Esophagus muscularis mucosa (tissue), 4 donors: ENCODE results near the gene GPI. TPM values are rescaled to one million over a fixed set of nuclear protein-coding genes. Genes with fewer than 3 reads are reported as not detected.

ENCODE experiments used
- DNase-seq: peaks from one replicate; pipeline ENCODE4 v3.0.0-alpha.2; 2017; ENCODE audit errors: extremely low spot score
- H3K27ac ChIP-seq, 4 donors: fragments of 200-600 bp; sonication (generic); replicated peaks in 1 of 4; 1 replicate in 3 of 4; 2 replicates in 1 of 4; pipeline ENCODE4 v1.5.1; 2016 to 2019; ENCODE audit warnings: mild to moderate bottlenecking in 1 of 4
- H3K27me3 ChIP-seq, 4 donors: fragments of 200-600 bp; sonication (generic); one replicate each; pipeline versions ENCODE4 v1.5.1 to v1.6.0; 2016 to 2019
- H3K36me3 ChIP-seq, 4 donors: fragments of 200-600 bp; sonication (generic); one replicate each; pipeline ENCODE4 v1.5.1; 2016 to 2019
- H3K4me1 ChIP-seq, 4 donors: fragments of 200-600 bp; sonication (generic); one replicate each; pipeline ENCODE4 v1.5.1; 2016 to 2019
- H3K4me3 ChIP-seq, 4 donors: fragments of 200-600 bp; sonication (generic); 1 replicate in 2 of 4; 2 replicates in 2 of 4; pipeline ENCODE4 v1.5.1; 2016 to 2019; ENCODE audit warnings: mild to moderate bottlenecking in 4 of 4, moderate library complexity in 1 of 4
- H3K9me3 ChIP-seq, 4 donors: fragments of 200-600 bp; sonication (generic); 1 replicate in 3 of 4; 2 replicates in 1 of 4; pipeline ENCODE4 v1.5.1; 2016 to 2019
- CTCF ChIP-seq, 3 experiments: fragments of 200-600 bp in 2 of 3; fragments of 450-650 bp in 1 of 3; sonication (generic) in 2 of 3; IDR thresholded peaks; one replicate each; pipeline ENCODE4 v1.5.1; 2017 to 2019; ENCODE audit warnings: antibody characterized with exemption in 3 of 3, mild to moderate bottlenecking in 2 of 3, moderate library complexity in 1 of 3
- EP300 ChIP-seq: sonication (generic); formaldehyde crosslinking; IDR thresholded peaks from one replicate; pipeline ENCODE4 v1.6.1; 2017; ENCODE audit warnings: antibody characterized with exemption
- POLR2A ChIP-seq: fragments of 450-650 bp; IDR thresholded peaks from one replicate; pipeline ENCODE4 v1.6.1; 2017; ENCODE audit warnings: antibody characterized with exemption, moderate library complexity, mild to moderate bottlenecking, low read depth
- POLR2AphosphoS5 ChIP-seq, 2 donors: sonication (generic); formaldehyde crosslinking; IDR thresholded peaks; one replicate each; pipeline ENCODE4 v1.6.1; 2017; ENCODE audit warnings: antibody characterized with exemption in 2 of 2
- WGBS: methylation state at CpG from one replicate; pipeline ENCODE4 v1.1.5; 2018; 5-methylcytosine and 5-hydroxymethylcytosine counted together
- intact Hi-C: fragments of 100-400 bp; cut with DNase I; formaldehyde crosslinking; loops from one replicate; pipeline ENCODE4 v1.15.1; 2023
- total RNA-seq, 4 donors: library from RNA; depleted of rRNA; stranded (reverse); fragments of >200 nt; gene quantifications; one replicate each; pipeline versions ENCODE4 v1.1.0 to v1.2.1, GENCODE V29; 2016

GPI gene
- total RNA-seq, 4 donors from 2014 or later = 121 to 313 (median 212) TPM

DNA sequence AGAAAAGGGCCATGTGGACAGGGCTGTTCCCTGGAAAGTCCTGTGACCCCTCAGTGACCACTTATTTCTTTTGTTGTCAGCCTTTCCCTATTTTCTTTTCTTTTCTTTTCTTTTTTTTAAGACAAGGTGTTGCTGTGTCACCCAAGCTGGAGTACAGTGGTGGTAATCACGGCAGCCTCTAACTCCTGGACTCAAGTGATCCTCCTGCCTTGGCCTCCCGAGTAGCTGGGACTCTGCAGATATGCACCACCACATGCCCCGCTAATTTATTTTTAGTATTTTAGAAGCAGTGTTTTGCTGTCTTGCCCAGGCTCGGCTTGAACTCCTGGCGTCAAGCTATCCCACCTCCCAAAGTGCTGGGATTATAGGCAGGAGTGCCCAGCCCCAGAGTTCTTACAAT is 1.1 kb upstream of the GPI start:
- H3K27me3 ChIP-seq = no peaks in the 10 kb centered on the region
- no peak for DNase-seq
- no peak overlapping the region for H3K4me3 ChIP-seq
- H3K36me3 ChIP-seq = peaks cover 13 to 27% (median 23%) of the 10 kb centered on the region in 4 donors
- intact Hi-C loops = no loop called here
- TF ChIP-seq POLR2AphosphoS5 (IDR thresholded peaks at IDR 0.05) = no peak
- TF ChIP-seq POLR2A = no peak
- H3K27ac ChIP-seq = peak overlapping the region in 1 of 4 donors; percentile 93
- H3K4me1 ChIP-seq = peaks cover 26 to 52% (median 47%) of the 10 kb centered on the region in 4 donors
- H3K9me3 ChIP-seq = no peaks in the 10 kb centered on the region
- WGBS = 71% methylated on average over 5 of the region's 5 CpGs

- no peaks in the 10 kb centered on the region for H3K27me3 ChIP-seq
- intact Hi-C loops = no loop called here
- TF ChIP-seq CTCF (IDR thresholded peaks at IDR 0.05) (no peak), EP300 (no peak), POLR2A (no peak), POLR2AphosphoS5 (IDR thresholded peaks at IDR 0.05) (no peak)
- WGBS = 70% methylated on average over 11 of the region's 11 CpGs
- peaks cover 27 to 47% (median 42%) of the 10 kb centered on the region in 4 donors for H3K4me1 ChIP-seq
- H3K36me3 ChIP-seq = peaks cover 18 to 32% (median 28%) of the 10 kb centered on the region in 4 donors
- H3K4me3 ChIP-seq = peak overlapping the region; percentile 87 to 100 (median 94)
- peak overlapping the region; percentile 86 to 93 (median 88) for H3K27ac ChIP-seq
- no peak for DNase-seq
- no peaks in the 10 kb centered on the region for H3K9me3 ChIP-seq
These were observed 550 bp upstream of the GPI start for GRCh38 chr19:34364462-34364829.

- Histone ChIP-seq H3K9me3 (no peaks in the 10 kb centered on the region), H3K27ac (peak overlapping the region; percentile 86 to 93 (median 88)), H3K27me3 (no peaks in the 10 kb centered on the region), H3K4me1 (peaks cover 38 to 45% (median 40%) of the 10 kb centered on the region in 4 donors), H3K36me3 (peaks cover 30 to 45% (median 39%) of the 10 kb centered on the region in 4 donors), H3K4me3 (peak overlapping the region; percentile 87 to 100 (median 94))
- no peak for DNase-seq
- intact Hi-C loops = no loop called here
- TF ChIP-seq POLR2A (no peak), POLR2AphosphoS5 (IDR thresholded peaks at IDR 0.05) (peak in 1 of 2 donors; percentile 17), CTCF (IDR thresholded peaks at IDR 0.05) (no peak)
- WGBS = 2% methylated on average over 20 of the region's 45 CpGs
These were observed 736 bp downstream of the GPI start for GRCh38 chr19:34365463-34366401.

- Histone ChIP-seq H3K27me3 (no peaks in the 10 kb centered on the region), H3K9me3 (no peaks in the 10 kb centered on the region), H3K4me3 (peak overlapping the region; percentile 87 to 100 (median 94)), H3K27ac (peak overlapping the region in 2 of 4 donors; percentile 89 to 93), H3K4me1 (peaks cover 38 to 51% (median 45%) of the 10 kb centered on the region in 4 donors), H3K36me3 (peaks cover 34 to 57% (median 52%) of the 10 kb centered on the region in 4 donors)
- intact Hi-C loops = no loop called here
- no peak for DNase-seq
- TF ChIP-seq POLR2AphosphoS5 (IDR thresholded peaks at IDR 0.05) = no peak
- whole genome bisulfite sequencing = 72% methylated on average over 8 of the region's 10 CpGs
These were observed 2.0 kb downstream of the GPI start for GRCh38 chr19:34366738-34367623.

- H3K27ac ChIP-seq = no peak overlapping the region
- 85% methylated on average over 8 of the region's 8 CpGs for WGBS
- intact Hi-C loops = no loop called here
- peaks cover 34 to 63% (median 58%) of the 10 kb centered on the region in 4 donors for H3K36me3 ChIP-seq
- peaks cover 38 to 57% (median 45%) of the 10 kb centered on the region in 4 donors for H3K4me1 ChIP-seq
- no peak overlapping the region for H3K4me3 ChIP-seq
- TF ChIP-seq CTCF (IDR thresholded peaks at IDR 0.05) = no peak
- no peak for TF ChIP-seq POLR2AphosphoS5 (IDR thresholded peaks at IDR 0.05)
- no peak for TF ChIP-seq POLR2A
- no peak for TF ChIP-seq EP300
- H3K27me3 ChIP-seq = no peaks in the 10 kb centered on the region
- H3K9me3 ChIP-seq = no peaks in the 10 kb centered on the region
- DNase-seq = no peak
These were observed 2.6 kb downstream of the GPI start for GRCh38 chr19:34367624-34367957.
